HG02970 (cell line): ENCODE measurements around the gene EME1.

Experiments
- ATAC-seq: cut with Tn5 transposase; IDR thresholded peaks from one replicate; pipeline ENCODE4 v1.9.1; 2021; ENCODE audit warnings: mild to moderate bottlenecking, moderate library complexity, moderate number of reproducible peaks; ENCODE audit not compliant: unreplicated experiment, low FRiP score

Gene EME1

GRCh38 chr17:50347894-50348291 is 25.1 kb upstream of the EME1 start:
- no peak for ATAC-seq

- no peak for ATAC-seq
Observed at GRCh38 chr17:50348522-50349242, 24.3 kb upstream of the EME1 start.

- no peak for ATAC-seq
Observed at GRCh38 chr17:50349243-50349600, 23.8 kb upstream of the EME1 start.

- ATAC-seq: no peak
Observed at GRCh38 chr17:50350733-50351132, 22.3 kb upstream of the EME1 start.

GRCh38 chr17:50352072-50352692 is 20.8 kb upstream of the EME1 start:
- ATAC-seq: no peak

GRCh38 chr17:50352693-50353599 is 20.1 kb upstream of the EME1 start:
- ATAC-seq: no peak

GRCh38 chr17:50353600-50354195 is 19.3 kb upstream of the EME1 start:
- no peak for ATAC-seq

- no peak for ATAC-seq
Observed at GRCh38 chr17:50354198-50354597, 18.8 kb upstream of the EME1 start.

- no peak for ATAC-seq
Observed at GRCh38 chr17:50354776-50355175, 18.3 kb upstream of the EME1 start.

GRCh38 chr17:50355336-50355700 is 17.7 kb upstream of the EME1 start:
- no peak for ATAC-seq

- ATAC-seq: no peak
Observed at GRCh38 chr17:50355701-50356341, 17.2 kb upstream of the EME1 start.

- ATAC-seq: no peak
Observed at GRCh38 chr17:50356418-50356817, 16.6 kb upstream of the EME1 start.

- no peak for ATAC-seq
Observed at GRCh38 chr17:50356892-50357510, 16.0 kb upstream of the EME1 start.

GRCh38 chr17:50358177-50358576 is 14.9 kb upstream of the EME1 start:
- no peak for ATAC-seq

GRCh38 chr17:50359005-50359699 is 13.9 kb upstream of the EME1 start:
- ATAC-seq: no peak

GRCh38 chr17:50359998-50360461 is 13.0 kb upstream of the EME1 start:
- no peak for ATAC-seq

GRCh38 chr17:50360486-50361115 is 12.4 kb upstream of the EME1 start:
- no peak for ATAC-seq

- no peak for ATAC-seq
Observed at GRCh38 chr17:50361561-50362480, 11.2 kb upstream of the EME1 start.
